H9 (cell line): ENCODE measurements around the gene ZNF76. TPM values are rescaled to one million over a fixed set of nuclear protein-coding genes. Genes with fewer than 3 reads are reported as not detected.

Experiments
- DNase-seq: peaks from one replicate; pipeline ENCODE4 v3.0.0-alpha.2; 2017
- H2AFZ ChIP-seq: one replicate; pipeline ENCODE4 v1.6.1; 2013; ENCODE audit warnings: mild to moderate bottlenecking, low read length, control low read depth, moderate library complexity
- H2AK5ac ChIP-seq: 2 replicates; pipeline ENCODE4 v1.6.1; 2013; ENCODE audit warnings: low read length, control low read depth, mixed read lengths; ENCODE audit not compliant: insufficient read length
- H2BK120ac ChIP-seq: one replicate; pipeline ENCODE4 v1.6.1; 2013; ENCODE audit warnings: low read depth, mild to moderate bottlenecking, low read length, control low read depth, inconsistent platforms; ENCODE audit not compliant: poor library complexity, severe bottlenecking
- H2BK12ac ChIP-seq: 2 replicates; pipeline ENCODE4 v1.6.1; 2013; ENCODE audit warnings: low read length, control low read depth, mixed read lengths, low read depth; ENCODE audit not compliant: insufficient read length
- H2BK15ac ChIP-seq: 2 replicates; pipeline ENCODE4 v1.6.1; 2013; ENCODE audit warnings: low read depth, low read length, control low read depth
- H2BK20ac ChIP-seq: one replicate; pipeline ENCODE4 v1.6.1; 2013; ENCODE audit warnings: low read depth, mild to moderate bottlenecking, low read length, control low read depth, inconsistent platforms; ENCODE audit not compliant: poor library complexity, severe bottlenecking
- H2BK5ac ChIP-seq: 2 replicates; pipeline ENCODE4 v1.6.1; 2013; ENCODE audit warnings: low read length, control low read depth, mixed read lengths; ENCODE audit not compliant: insufficient read length
- H3K14ac ChIP-seq: 2 replicates; pipeline ENCODE4 v1.6.1; 2013; ENCODE audit warnings: low read length, control low read depth; ENCODE audit not compliant: insufficient read depth
- H3K18ac ChIP-seq: 2 replicates; pipeline ENCODE4 v1.6.1; 2013; ENCODE audit warnings: low read depth, mild to moderate bottlenecking, mixed read lengths, low read length, control low read depth; ENCODE audit not compliant: insufficient read length
- H3K23ac ChIP-seq: 2 replicates; pipeline ENCODE4 v1.6.1; 2013; ENCODE audit warnings: low read length, control low read depth, mixed read lengths, low read depth; ENCODE audit not compliant: insufficient read length
- H3K23me2 ChIP-seq: 2 replicates; pipeline ENCODE4 v1.6.1; 2013; ENCODE audit warnings: low read depth, mild to moderate bottlenecking, mixed read lengths, low read length, control low read depth; ENCODE audit not compliant: insufficient read length, poor library complexity, severe bottlenecking
- H3K27ac ChIP-seq: 2 replicates; pipeline ENCODE4 v1.5.1; 2013; ENCODE audit warnings: low read length, control low read depth, mixed read lengths, low read depth; ENCODE audit not compliant: insufficient read length
- H3K27me3 ChIP-seq: 2 replicates; pipeline ENCODE4 v1.6.1; 2013; ENCODE audit warnings: low read length, control low read depth, inconsistent platforms; ENCODE audit not compliant: insufficient read depth
- H3K4ac ChIP-seq: 2 replicates; pipeline ENCODE4 v1.6.1; 2013; ENCODE audit warnings: low read depth, mild to moderate bottlenecking, control low read depth, inconsistent platforms, low read length, moderate library complexity
- H3K4me1 ChIP-seq: 2 replicates; pipeline ENCODE4 v1.6.1; 2013; ENCODE audit warnings: low read length, control low read depth, inconsistent platforms; ENCODE audit not compliant: insufficient read depth
- H3K4me2 ChIP-seq: 2 replicates; pipeline ENCODE4 v1.6.1; 2013; ENCODE audit warnings: low read length, control low read depth, mixed read lengths; ENCODE audit not compliant: insufficient read length, insufficient read depth
- H3K56ac ChIP-seq: 2 replicates; pipeline ENCODE4 v1.6.1; 2013; ENCODE audit warnings: low read depth, mild to moderate bottlenecking, mixed read lengths, low read length, control low read depth; ENCODE audit not compliant: insufficient read length
- H3K79me1 ChIP-seq: 2 replicates; pipeline ENCODE4 v1.6.1; 2013; ENCODE audit warnings: low read depth, mild to moderate bottlenecking, moderate library complexity, low read length, control low read depth, inconsistent platforms; ENCODE audit not compliant: insufficient read depth, poor library complexity, severe bottlenecking
- H3K79me2 ChIP-seq: 2 replicates; pipeline ENCODE4 v1.6.1; 2013; ENCODE audit warnings: low read length, control low read depth, inconsistent platforms; ENCODE audit not compliant: insufficient read depth
- H3K9ac ChIP-seq: 2 replicates; pipeline ENCODE4 v1.6.1; 2013; ENCODE audit warnings: low read length, control low read depth, mixed read lengths; ENCODE audit not compliant: insufficient read length; ENCODE audit errors: extremely low read depth
- H3K9me3 ChIP-seq: one replicate; pipeline ENCODE4 v1.6.1; 2013; ENCODE audit warnings: low read depth, low read length, inconsistent platforms; ENCODE audit not compliant: control insufficient read depth
- H3T11ph ChIP-seq: one replicate; pipeline ENCODE4 v1.6.1; 2013; ENCODE audit warnings: mild to moderate bottlenecking, low read length, control low read depth, inconsistent platforms
- H4K20me1 ChIP-seq: one replicate; pipeline ENCODE4 v1.6.1; 2013; ENCODE audit not compliant: control insufficient read depth, insufficient read length, insufficient read depth
- H4K5ac ChIP-seq: 2 replicates; pipeline ENCODE4 v1.6.1; 2013; ENCODE audit warnings: low read depth, mild to moderate bottlenecking, mixed read lengths, low read length, control low read depth; ENCODE audit not compliant: insufficient read length
- H4K8ac ChIP-seq: replicated peaks from 2 replicates; pipeline ENCODE4 v1.6.1; 2013; ENCODE audit warnings: low read length, control low read depth, mixed read lengths, low read depth; ENCODE audit not compliant: insufficient read length
- H4K91ac ChIP-seq: 2 replicates; pipeline ENCODE4 v1.6.1; 2013; ENCODE audit warnings: low read depth, mild to moderate bottlenecking, moderate library complexity, mixed read lengths, low read length, control low read depth; ENCODE audit not compliant: insufficient read length
- H3K27ac Mint-ChIP-seq, 3 experiments: 2 replicates in 2 of 3; 3 replicates in 1 of 3; pipeline ENCODE4 v1.8.0; 2020 to 2021; ENCODE audit warnings: mixed read lengths in 3 of 3, mild to moderate bottlenecking in 1 of 3, moderate library complexity in 1 of 3
- H3K27me3 Mint-ChIP-seq: 2 replicates; pipeline ENCODE4 v1.8.0; 2021; ENCODE audit warnings: low read depth, mild to moderate bottlenecking, moderate library complexity, mixed read lengths
- H3K36me3 Mint-ChIP-seq, 3 experiments: 2 replicates in 2 of 3; 3 replicates in 1 of 3; pipeline ENCODE4 v1.8.0; 2020 to 2021; ENCODE audit warnings: low read depth in 3 of 3, mixed read lengths in 3 of 3; ENCODE audit not compliant: insufficient read depth in 1 of 3
- H3K4me1 Mint-ChIP-seq, 2 experiments: 2 replicates each; pipeline ENCODE4 v1.8.0; 2020; ENCODE audit warnings: mixed read lengths in 2 of 2
- H3K4me3 Mint-ChIP-seq, 2 experiments: 2 replicates in 1 of 2; 3 replicates in 1 of 2; pipeline ENCODE4 v1.8.0; 2020 to 2021; ENCODE audit warnings: mild to moderate bottlenecking in 2 of 2, mixed read lengths in 2 of 2, moderate library complexity in 1 of 2
- H3K9me3 Mint-ChIP-seq, 2 experiments: 2 replicates in 1 of 2; 3 replicates in 1 of 2; pipeline ENCODE4 v1.8.0; 2020; ENCODE audit warnings: mild to moderate bottlenecking in 2 of 2, mixed read lengths in 2 of 2, moderate library complexity in 1 of 2
- WGBS: extraction: QIAGEN DNeasy Blood & Tissue Kit; methylation state at CpG from one replicate; pipeline ENCODE4 v1.1.7; 2013; ENCODE audit warnings: missing lambda C conversion rate, low lambda C conversion rate, mixed read lengths; ENCODE audit not compliant: insufficient read length; ENCODE audit errors: extremely low coverage; 5-methylcytosine and 5-hydroxymethylcytosine counted together
- total RNA-seq: library from RNA; stranded (reverse); gene quantifications from 2 replicates; pipeline ENCODE4 v1.2.1, GENCODE V29; 2021
- TF ChIP-seq, protein P1 (sequence below): fragments of 200-600 bp; sonication (generic); conservative IDR thresholded peaks from 3 replicates; pipeline ENCODE4 v1.8.0; 2021; ENCODE audit warnings: antibody characterized with exemption, mild to moderate bottlenecking

ZNF76 gene
- total RNA-seq, 1 experiment from 2014 or later = 21.1 TPM

DNA sequence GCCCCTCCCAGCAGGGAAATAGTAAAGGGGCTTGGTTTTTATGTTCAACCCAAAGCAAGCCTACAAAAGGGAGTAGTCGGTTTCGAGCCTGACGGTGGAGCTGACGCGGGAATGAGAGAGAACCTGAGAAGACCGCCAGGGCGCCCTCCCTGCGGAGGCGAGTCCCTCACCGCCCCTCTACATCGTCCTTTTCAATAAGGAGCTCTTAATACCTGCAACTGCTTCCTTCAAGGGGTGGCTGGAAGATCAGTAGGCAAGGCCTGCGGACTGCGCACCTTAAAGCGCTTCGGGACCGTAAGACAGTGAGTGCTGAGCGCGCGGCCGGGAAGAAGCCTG is 709 bp upstream of the ZNF76 start:
- Histone ChIP-seq H3K23ac (no peak overlapping the region), H4K8ac (no peak overlapping the region), H3K4me2 (peak overlapping the region; percentile 76), H2BK12ac (no peak overlapping the region), H2AFZ (no peak overlapping the region), H3T11ph (no peak overlapping the region), H3K9me3 (no peaks in the 10 kb centered on the region), H3K4ac (no peak overlapping the region), H4K20me1 (no peaks in the 10 kb centered on the region), H3K79me2 (no peaks in the 10 kb centered on the region), H3K18ac (peak overlapping the region; percentile 77), H2AK5ac (no peak overlapping the region), H2BK5ac (no peak overlapping the region), H3K27me3 (no peaks in the 10 kb centered on the region), H2BK120ac (no peak overlapping the region), H3K23me2 (peaks cover 14% of the 10 kb centered on the region), H3K4me1 (peaks cover 2% of the 10 kb centered on the region; the same call in 1 of the 2 replicates), H2BK15ac (no peak overlapping the region), H4K91ac (no peak overlapping the region), H3K56ac (no peak overlapping the region), H3K14ac (peak overlapping the region; percentile 86), H3K79me1 (no peaks in the 10 kb centered on the region), H4K5ac (no peak overlapping the region), H3K9ac (peak overlapping the region; percentile 81), H3K27ac (no peak overlapping the region), H2BK20ac (no peak overlapping the region)
- Mint-ChIP-seq H3K36me3 (no peaks in the 10 kb centered on the region; a peak in 1 of 7 replicates), H3K27me3 (0 out of 2 replicates have a peak, but pooled peaks cover 2% of the 10 kb centered on the region), H3K27ac (peak overlapping the region; percentile 80 to 97 (median 95); a peak in 5 of 7 replicates), H3K4me1 (peaks cover 10 to 12% of the 10 kb centered on the region in 2 experiments), H3K4me3 (peak overlapping the region; percentile 96 to 97), H3K9me3 (no peaks in the 10 kb centered on the region)
- no peak for DNase-seq
- TF ChIP-seq, protein P1, sequence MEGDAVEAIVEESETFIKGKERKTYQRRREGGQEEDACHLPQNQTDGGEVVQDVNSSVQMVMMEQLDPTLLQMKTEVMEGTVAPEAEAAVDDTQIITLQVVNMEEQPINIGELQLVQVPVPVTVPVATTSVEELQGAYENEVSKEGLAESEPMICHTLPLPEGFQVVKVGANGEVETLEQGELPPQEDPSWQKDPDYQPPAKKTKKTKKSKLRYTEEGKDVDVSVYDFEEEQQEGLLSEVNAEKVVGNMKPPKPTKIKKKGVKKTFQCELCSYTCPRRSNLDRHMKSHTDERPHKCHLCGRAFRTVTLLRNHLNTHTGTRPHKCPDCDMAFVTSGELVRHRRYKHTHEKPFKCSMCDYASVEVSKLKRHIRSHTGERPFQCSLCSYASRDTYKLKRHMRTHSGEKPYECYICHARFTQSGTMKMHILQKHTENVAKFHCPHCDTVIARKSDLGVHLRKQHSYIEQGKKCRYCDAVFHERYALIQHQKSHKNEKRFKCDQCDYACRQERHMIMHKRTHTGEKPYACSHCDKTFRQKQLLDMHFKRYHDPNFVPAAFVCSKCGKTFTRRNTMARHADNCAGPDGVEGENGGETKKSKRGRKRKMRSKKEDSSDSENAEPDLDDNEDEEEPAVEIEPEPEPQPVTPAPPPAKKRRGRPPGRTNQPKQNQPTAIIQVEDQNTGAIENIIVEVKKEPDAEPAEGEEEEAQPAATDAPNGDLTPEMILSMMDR = peak; percentile 33; the same call in 1 of the 3 replicates
- no CpG with 5 or more reads among the region's 20 CpGs for WGBS
